Panc1 (cell line): ENCODE results near the gene ADARB2. TPM values are rescaled to one million over a fixed set of nuclear protein-coding genes. Genes with fewer than 3 reads are reported as not detected.

Experiments used
- ATAC-seq: fragments of 200-7000 bp; cut with Tn5 transposase; 2 replicates; pipeline ENCODE4 v1.9.1; 2020; ENCODE audit warnings: mild to moderate bottlenecking, moderate library complexity
- BruUV-seq: library from RNA; stranded (reverse); fragments of 400-500 nt; replicated peaks from 2 replicates; lab custom pipeline; 2021; lab: Mats Ljungman, UMichigan
- CTCF ChIA-PET: fragments of 300-600 bp; sonication (Branson Sonifier 250); formaldehyde crosslinking; loops from one replicate; lab custom pipeline; 2022; ENCODE audit warnings: antibody characterized with exemption; lab: Charles Lee
- POLR2A ChIA-PET: fragments of 300-600 bp; sonication (Branson Sonifier 250); formaldehyde crosslinking; loops from one replicate; lab custom pipeline; 2022; ENCODE audit warnings: antibody characterized with exemption; lab: Charles Lee
- DNase-seq: peaks from one replicate; pipeline ENCODE4 v3.0.0-alpha.2; 2010; ENCODE audit warnings: low read depth, low spot score
- H3K27ac ChIP-seq: 2 replicates; pipeline ENCODE4 v1.5.1; 2011; ENCODE audit warnings: mild to moderate bottlenecking, low read length, inconsistent platforms
- H3K27me3 ChIP-seq: fragments of 200-500 bp; sonication (Bioruptor generic); 2 replicates; pipeline ENCODE4 v1.6.0; 2014; ENCODE audit warnings: low read length, inconsistent platforms; ENCODE audit not compliant: control insufficient read depth, insufficient read depth
- H3K36me3 ChIP-seq: fragments of 200-500 bp; sonication (Bioruptor generic); 2 replicates; pipeline ENCODE4 v1.5.1; 2014; ENCODE audit warnings: inconsistent platforms, mild to moderate bottlenecking, low read length, moderate library complexity; ENCODE audit not compliant: control insufficient read depth, insufficient read depth
- H3K4me1 ChIP-seq: 2 replicates; pipeline ENCODE4 v1.5.1; 2011; ENCODE audit warnings: inconsistent platforms, mild to moderate bottlenecking, low read length, moderate library complexity; ENCODE audit not compliant: control insufficient read depth, insufficient read depth
- H3K4me3 ChIP-seq, 2 experiments: 2 replicates each; pipeline ENCODE4 v1.5.1; 2011 to 2012; ENCODE audit warnings: low read depth in 2 of 2, low read length in 2 of 2, mild to moderate bottlenecking in 2 of 2, inconsistent platforms in 1 of 2, moderate library complexity in 1 of 2
- H3K9me3 ChIP-seq: fragments of 200-500 bp; sonication (Bioruptor generic); 2 replicates; pipeline ENCODE4 v1.5.1; 2014; ENCODE audit warnings: low read depth, mild to moderate bottlenecking, inconsistent platforms, low read length, moderate library complexity; ENCODE audit not compliant: control insufficient read depth, insufficient read depth
- POLR2AphosphoS5 ChIP-seq: IDR thresholded peaks from 2 replicates; pipeline ENCODE4 v1.6.1; 2012; ENCODE audit warnings: mild to moderate bottlenecking, low read depth, low read length, moderate library complexity
- SIN3A ChIP-seq: IDR thresholded peaks from 2 replicates; pipeline ENCODE4 v1.6.1; 2012; ENCODE audit warnings: low read depth, mild to moderate bottlenecking, low read length, moderate library complexity, borderline replicate concordance; ENCODE audit not compliant: insufficient read depth
- TCF7L2 ChIP-seq: IDR thresholded peaks from 2 replicates; pipeline ENCODE4 v1.6.1; 2011; ENCODE audit warnings: mild to moderate bottlenecking, low read depth, low read length, inconsistent platforms
- in situ Hi-C: cut with HindIII; loops from 2 replicates; pipeline ENCODE4 v1.10.0; 2016; ENCODE audit warnings: low sequenced_read_pairs, low pct_unique_long_range_greater_than_20kb
- intact Hi-C: fragments of 100-400 bp; cut with micrococcal nuclease; formaldehyde crosslinking; loops from one replicate; pipeline ENCODE4 v1.10.0; 2022; ENCODE audit not compliant: unreplicated experiment
- total RNA-seq: library from RNA; stranded (reverse); gene quantifications from one replicate; pipeline ENCODE4 v1.2.1, GENCODE V29; 2021; ENCODE audit not compliant: unreplicated experiment
- TF ChIP-seq, protein P1 (sequence below): fragments of 450-650 bp; IDR thresholded peaks from 2 replicates; pipeline ENCODE4 v1.5.1; 2017; ENCODE audit warnings: mild to moderate bottlenecking
- TF ChIP-seq, protein P2 (sequence below), 2 experiments: IDR thresholded peaks; 2 replicates each; pipeline ENCODE4 v1.6.1; 2011 to 2012; ENCODE audit warnings: low read depth in 2 of 2, control low read depth in 1 of 2, low read length in 1 of 2, mild to moderate bottlenecking in 1 of 2, moderate library complexity in 1 of 2; ENCODE audit not compliant: insufficient read depth in 1 of 2

The ADARB2 gene
- total RNA-seq, 1 experiment from 2014 or later, result 0.31 TPM

GRCh38 chr10:1631282-1631681 is 106.0 kb downstream of the ADARB2 start:
- TF ChIP-seq POLR2AphosphoS5, result no peak
- TF ChIP-seq, protein P1, sequence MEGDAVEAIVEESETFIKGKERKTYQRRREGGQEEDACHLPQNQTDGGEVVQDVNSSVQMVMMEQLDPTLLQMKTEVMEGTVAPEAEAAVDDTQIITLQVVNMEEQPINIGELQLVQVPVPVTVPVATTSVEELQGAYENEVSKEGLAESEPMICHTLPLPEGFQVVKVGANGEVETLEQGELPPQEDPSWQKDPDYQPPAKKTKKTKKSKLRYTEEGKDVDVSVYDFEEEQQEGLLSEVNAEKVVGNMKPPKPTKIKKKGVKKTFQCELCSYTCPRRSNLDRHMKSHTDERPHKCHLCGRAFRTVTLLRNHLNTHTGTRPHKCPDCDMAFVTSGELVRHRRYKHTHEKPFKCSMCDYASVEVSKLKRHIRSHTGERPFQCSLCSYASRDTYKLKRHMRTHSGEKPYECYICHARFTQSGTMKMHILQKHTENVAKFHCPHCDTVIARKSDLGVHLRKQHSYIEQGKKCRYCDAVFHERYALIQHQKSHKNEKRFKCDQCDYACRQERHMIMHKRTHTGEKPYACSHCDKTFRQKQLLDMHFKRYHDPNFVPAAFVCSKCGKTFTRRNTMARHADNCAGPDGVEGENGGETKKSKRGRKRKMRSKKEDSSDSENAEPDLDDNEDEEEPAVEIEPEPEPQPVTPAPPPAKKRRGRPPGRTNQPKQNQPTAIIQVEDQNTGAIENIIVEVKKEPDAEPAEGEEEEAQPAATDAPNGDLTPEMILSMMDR, result no peak
- TF ChIP-seq, protein P2, sequence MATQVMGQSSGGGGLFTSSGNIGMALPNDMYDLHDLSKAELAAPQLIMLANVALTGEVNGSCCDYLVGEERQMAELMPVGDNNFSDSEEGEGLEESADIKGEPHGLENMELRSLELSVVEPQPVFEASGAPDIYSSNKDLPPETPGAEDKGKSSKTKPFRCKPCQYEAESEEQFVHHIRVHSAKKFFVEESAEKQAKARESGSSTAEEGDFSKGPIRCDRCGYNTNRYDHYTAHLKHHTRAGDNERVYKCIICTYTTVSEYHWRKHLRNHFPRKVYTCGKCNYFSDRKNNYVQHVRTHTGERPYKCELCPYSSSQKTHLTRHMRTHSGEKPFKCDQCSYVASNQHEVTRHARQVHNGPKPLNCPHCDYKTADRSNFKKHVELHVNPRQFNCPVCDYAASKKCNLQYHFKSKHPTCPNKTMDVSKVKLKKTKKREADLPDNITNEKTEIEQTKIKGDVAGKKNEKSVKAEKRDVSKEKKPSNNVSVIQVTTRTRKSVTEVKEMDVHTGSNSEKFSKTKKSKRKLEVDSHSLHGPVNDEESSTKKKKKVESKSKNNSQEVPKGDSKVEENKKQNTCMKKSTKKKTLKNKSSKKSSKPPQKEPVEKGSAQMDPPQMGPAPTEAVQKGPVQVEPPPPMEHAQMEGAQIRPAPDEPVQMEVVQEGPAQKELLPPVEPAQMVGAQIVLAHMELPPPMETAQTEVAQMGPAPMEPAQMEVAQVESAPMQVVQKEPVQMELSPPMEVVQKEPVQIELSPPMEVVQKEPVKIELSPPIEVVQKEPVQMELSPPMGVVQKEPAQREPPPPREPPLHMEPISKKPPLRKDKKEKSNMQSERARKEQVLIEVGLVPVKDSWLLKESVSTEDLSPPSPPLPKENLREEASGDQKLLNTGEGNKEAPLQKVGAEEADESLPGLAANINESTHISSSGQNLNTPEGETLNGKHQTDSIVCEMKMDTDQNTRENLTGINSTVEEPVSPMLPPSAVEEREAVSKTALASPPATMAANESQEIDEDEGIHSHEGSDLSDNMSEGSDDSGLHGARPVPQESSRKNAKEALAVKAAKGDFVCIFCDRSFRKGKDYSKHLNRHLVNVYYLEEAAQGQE (IDR thresholded peaks at IDR 0.05; ENCODE audit: insufficient read depth in 1 of 2, low read depth in 2 of 2, low read length in 1 of 2), result no peak
- TF ChIP-seq SIN3A, result no peak
- no peak for TF ChIP-seq TCF7L2
- Histone ChIP-seq H3K27ac (no peak overlapping the region), H3K9me3 (no peaks in the 10 kb centered on the region), H3K4me3 (no peak overlapping the region), H3K36me3 (no peaks in the 10 kb centered on the region), H3K4me1 (no peaks in the 10 kb centered on the region), H3K27me3 (no peaks in the 10 kb centered on the region)
- ATAC-seq, result no peak
- no TSS peak for BruUV-seq
- no peak for DNase-seq
- intact Hi-C loops, result no loop called here
- CTCF ChIA-PET, result no interaction called here
- POLR2A ChIA-PET, result no interaction called here
- in situ Hi-C loops, result no loop called here

DNA sequence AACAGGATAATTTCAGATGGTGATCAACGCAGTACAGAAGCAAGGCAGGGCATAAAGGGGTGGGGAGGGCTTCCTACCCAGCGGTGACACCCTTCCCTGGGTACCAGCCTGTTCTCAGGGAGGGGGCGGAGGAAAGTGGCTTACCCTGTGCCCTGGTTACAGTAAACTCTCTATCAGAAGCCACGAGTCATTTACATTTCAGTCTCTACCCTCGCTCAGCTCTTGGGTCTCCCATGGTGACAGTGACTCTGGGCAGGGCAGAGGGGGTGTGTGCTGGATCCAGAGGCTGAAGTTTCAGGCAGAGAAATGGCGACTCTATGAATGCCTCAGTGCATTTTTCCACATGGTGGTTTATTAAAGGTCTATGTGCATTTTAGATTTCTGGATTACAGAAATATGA is 107.0 kb downstream of the ADARB2 start:
- H3K9me3 ChIP-seq, result no peaks in the 10 kb centered on the region
- DNase-seq (no peak), ATAC-seq (no peak)
- no peaks in the 10 kb centered on the region for H3K27me3 ChIP-seq
- no TSS peak for BruUV-seq
- H3K36me3 ChIP-seq, result no peaks in the 10 kb centered on the region
- intact Hi-C loops (no loop called here), in situ Hi-C loops (no loop called here)
- H3K4me1 ChIP-seq, result no peaks in the 10 kb centered on the region
- no peak overlapping the region for H3K4me3 ChIP-seq
- no peak overlapping the region for H3K27ac ChIP-seq
- TF ChIP-seq, protein P2 (IDR thresholded peaks at IDR 0.05; ENCODE audit: insufficient read depth in 1 of 2, low read depth in 2 of 2, low read length in 1 of 2), result no peak
- TF ChIP-seq, protein P1, result no peak
- CTCF ChIA-PET, result no interaction called here
- POLR2A ChIA-PET, result no interaction called here
